Vagina (tissue), 2 donors: ENCODE results near the gene PRRT1B.

Source experiments
- CTCF ChIP-seq, 3 experiments: fragments of 450-650 bp in 2 of 3; fragments of 200-600 bp in 1 of 3; sonication (generic) in 1 of 3; IDR thresholded peaks; one replicate each; pipeline ENCODE4 v1.5.1; 2017 to 2019; ENCODE audit warnings: antibody characterized with exemption in 3 of 3, mild to moderate bottlenecking in 2 of 3, moderate library complexity in 2 of 3
- POLR2A ChIP-seq, 2 donors: fragments of 450-650 bp; IDR thresholded peaks; one replicate each; pipeline ENCODE4 v1.6.1; 2017; ENCODE audit warnings: antibody characterized with exemption in 2 of 2, mild to moderate bottlenecking in 2 of 2, moderate library complexity in 2 of 2

- TF ChIP-seq POLR2A (IDR thresholded peaks at IDR 0.05) (no peak), CTCF (IDR thresholded peaks at IDR 0.05) (no peak)
Observed at GRCh38 chr9:131598121-131598520, 52.8 kb downstream of the PRRT1B start.
